ENCODE results near the gene SNRK.

The SNRK gene

DNA sequence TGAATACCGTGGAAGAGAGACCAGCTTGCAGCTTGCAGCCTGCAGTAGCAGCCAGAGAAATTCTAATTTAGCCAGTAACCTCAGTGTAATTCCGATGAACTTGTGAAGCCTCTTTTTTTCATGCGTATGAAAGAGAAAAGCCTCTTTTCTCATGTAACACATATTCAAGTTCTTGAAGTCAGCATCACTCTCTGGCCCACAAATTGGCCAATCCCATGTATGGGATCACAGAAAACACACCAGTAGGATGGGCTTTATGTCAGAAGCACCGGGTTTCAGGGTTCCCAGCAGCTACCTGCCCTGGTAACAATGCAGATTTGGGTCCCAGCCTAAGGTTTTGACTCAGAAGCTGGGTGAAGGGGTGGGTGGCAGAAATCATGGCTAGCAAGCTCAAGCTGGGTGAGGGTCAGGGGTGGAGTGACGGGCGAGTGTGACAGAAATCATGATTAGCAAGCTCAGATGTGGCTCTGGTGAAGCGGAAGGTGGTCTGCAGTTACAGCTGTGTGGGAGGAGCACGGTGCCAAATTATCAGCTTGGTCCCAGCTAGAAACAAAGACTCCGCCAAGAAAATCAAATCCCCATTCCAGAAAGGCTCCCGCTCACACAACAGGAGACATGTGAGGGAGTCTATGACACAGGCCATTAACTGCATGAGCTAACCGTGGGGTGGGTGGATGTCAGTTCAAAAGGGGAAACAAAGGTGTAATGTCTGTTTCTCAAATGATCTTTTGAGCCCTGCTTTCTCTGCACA lies 86.6 kb downstream of the SNRK start:
- DNase-seq (ENCODE audit: low read depth) = no peak
- TF ChIP-seq, protein P1, sequence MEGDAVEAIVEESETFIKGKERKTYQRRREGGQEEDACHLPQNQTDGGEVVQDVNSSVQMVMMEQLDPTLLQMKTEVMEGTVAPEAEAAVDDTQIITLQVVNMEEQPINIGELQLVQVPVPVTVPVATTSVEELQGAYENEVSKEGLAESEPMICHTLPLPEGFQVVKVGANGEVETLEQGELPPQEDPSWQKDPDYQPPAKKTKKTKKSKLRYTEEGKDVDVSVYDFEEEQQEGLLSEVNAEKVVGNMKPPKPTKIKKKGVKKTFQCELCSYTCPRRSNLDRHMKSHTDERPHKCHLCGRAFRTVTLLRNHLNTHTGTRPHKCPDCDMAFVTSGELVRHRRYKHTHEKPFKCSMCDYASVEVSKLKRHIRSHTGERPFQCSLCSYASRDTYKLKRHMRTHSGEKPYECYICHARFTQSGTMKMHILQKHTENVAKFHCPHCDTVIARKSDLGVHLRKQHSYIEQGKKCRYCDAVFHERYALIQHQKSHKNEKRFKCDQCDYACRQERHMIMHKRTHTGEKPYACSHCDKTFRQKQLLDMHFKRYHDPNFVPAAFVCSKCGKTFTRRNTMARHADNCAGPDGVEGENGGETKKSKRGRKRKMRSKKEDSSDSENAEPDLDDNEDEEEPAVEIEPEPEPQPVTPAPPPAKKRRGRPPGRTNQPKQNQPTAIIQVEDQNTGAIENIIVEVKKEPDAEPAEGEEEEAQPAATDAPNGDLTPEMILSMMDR (IDR thresholded peaks at IDR 0.05; ENCODE audit: insufficient read depth, low read depth, low read length, missing control alignments) = no peak
- H3K4me3 ChIP-seq (ENCODE audit: low read length) = no peak overlapping the region

DNA sequence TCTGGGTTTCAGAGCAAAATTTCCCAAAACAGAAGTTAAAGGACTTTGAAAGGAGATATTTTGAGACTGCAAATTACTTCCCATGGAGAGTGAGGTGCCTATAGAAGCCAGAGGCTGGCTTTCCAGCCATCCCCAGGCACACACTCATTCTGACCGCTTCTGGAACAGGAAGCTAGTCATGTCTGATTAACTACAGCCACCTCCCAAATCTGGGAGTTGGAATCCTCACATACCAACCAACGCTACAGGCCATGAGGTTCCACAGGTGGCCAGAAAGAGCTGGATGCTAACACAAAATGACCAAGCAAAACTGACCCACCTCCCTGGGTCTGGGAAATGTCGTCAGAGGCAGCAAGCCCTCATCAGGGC lies 87.2 kb downstream of the SNRK start:
- DNase-seq (ENCODE audit: low read depth) = peak; percentile 16
- TF ChIP-seq, protein P1 (IDR thresholded peaks at IDR 0.05; ENCODE audit: insufficient read depth, low read depth, low read length, missing control alignments) = no peak
- H3K4me3 ChIP-seq (ENCODE audit: low read length) = no peak overlapping the region

DNA sequence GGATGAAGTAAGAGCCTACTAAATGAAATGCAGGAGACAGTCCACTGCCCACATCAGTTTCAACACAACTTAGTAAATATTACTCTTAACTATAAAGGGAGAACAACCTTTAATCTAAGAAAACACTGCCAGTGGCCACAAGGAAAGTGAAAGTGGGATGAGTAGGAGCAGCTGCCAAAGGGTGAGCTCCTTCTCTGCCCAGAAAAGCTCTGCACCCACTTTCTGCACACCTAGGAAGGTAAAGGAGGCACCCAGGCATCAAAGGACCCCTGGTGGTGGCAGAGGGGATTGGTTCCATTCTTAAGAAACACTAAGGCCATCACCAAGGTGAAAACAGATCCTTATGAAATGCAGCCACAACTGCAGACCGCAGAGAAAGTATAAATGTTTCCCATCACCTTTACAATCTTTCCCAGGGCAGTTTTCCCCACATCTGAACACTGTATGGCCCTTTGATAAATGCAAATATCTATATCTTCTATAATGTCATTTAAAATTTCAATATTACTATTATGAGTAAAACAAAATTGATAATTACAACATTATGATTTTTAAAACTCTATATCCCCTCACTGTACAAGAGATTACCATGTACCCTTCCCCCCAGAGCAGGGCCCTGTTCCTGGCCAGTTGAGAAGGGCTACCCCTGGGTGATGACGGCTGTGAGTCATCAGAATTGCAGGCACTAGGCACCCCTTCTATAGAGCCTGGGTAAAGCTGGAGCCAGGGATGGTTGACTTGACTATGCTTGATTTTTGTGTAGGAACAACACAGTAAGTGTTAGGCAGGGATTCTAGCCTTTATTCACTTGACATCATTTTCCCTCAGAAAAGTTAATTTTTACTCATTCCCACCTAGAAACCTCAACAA lies 92.0 kb downstream of the SNRK start:
- TF ChIP-seq, protein P1 (IDR thresholded peaks at IDR 0.05; ENCODE audit: insufficient read depth, low read depth, low read length, missing control alignments) = peak; percentile 82
- H3K4me3 ChIP-seq (ENCODE audit: low read length) = no peak overlapping the region
- peak; percentile 66 for DNase-seq (ENCODE audit: low read depth)

DNA sequence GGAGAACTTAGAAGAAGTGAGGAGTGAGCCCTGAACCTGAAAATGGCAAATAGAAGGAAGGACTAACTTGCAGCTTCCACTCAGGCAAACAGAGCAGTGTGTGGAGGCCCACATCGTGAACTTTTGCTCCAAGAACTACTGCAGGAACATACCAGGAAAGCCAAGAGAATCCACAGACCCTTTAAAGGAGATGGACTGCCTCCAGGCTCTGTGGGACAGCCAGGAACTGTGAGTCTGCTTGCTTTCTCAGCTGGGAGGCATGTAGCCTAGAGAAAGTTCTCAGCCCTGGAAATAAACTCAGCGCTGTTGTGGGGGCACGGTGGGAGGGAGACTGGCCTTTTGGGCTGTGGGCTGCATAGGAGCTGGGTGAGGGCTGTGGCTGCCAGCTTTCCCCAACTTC lies 93.0 kb downstream of the SNRK start:
- DNase-seq (ENCODE audit: low read depth) = no peak
- H3K4me3 ChIP-seq (ENCODE audit: low read length) = no peak overlapping the region
- TF ChIP-seq, protein P1 (IDR thresholded peaks at IDR 0.05; ENCODE audit: insufficient read depth, low read depth, low read length, missing control alignments) = no peak

DNA sequence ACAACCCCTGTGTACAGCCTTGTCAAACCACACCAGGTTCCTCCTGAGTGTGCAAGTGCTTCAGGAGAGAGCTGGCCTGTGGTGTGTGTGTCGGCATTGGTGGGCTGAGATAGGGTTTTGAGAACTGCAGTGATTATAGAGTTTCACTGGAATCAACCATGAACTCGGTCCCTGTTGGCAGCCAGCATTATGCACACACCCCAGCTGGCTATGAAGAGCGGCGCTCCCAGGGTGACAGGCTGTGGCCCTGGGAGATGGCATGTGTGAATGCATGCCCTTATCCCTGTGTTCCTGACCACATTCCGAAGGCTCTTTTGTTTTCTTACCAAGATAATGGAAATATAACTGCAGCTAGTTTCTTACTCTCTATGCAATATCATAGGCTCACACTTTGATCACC lies 101.8 kb downstream of the SNRK start:
- TF ChIP-seq, protein P1 (IDR thresholded peaks at IDR 0.05; ENCODE audit: insufficient read depth, low read depth, low read length, missing control alignments) = no peak
- no peak overlapping the region for H3K4me3 ChIP-seq (ENCODE audit: low read length)
- DNase-seq (ENCODE audit: low read depth) = no peak

DNA sequence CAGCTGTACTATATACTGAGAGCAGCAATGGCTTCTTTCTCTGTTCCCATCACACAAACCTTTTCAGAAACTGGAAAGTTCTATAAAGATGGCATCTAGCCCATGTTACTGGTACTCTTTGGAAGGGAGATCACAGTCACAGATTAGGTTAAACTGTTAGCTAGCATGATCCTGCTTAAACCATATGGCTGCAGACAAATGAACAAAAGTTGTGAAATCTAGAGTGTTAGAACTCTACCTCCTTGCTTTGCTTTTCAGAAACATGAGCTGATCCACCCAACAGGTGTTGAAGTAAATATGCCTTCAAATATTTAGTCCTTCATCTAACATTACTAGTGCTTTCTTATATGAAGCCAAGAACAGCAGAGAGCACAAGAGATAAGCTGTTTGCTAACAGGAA lies 102.6 kb downstream of the SNRK start:
- no peak for DNase-seq (ENCODE audit: low read depth)
- H3K4me3 ChIP-seq (ENCODE audit: low read length) = no peak overlapping the region
- TF ChIP-seq, protein P1 (IDR thresholded peaks at IDR 0.05; ENCODE audit: insufficient read depth, low read depth, low read length, missing control alignments) = no peak
